ENCODE data around the gene HECTD2. TPM values are rescaled to one million over a fixed set of nuclear protein-coding genes. Genes with fewer than 3 reads are reported as not detected.
A peak's percentile ranks its signal among the peaks of the same experiment; 100 is the strongest.

Gene HECTD2
- total RNA-seq, 1 donor from 2014 or later, result 17.4 TPM

DNA sequence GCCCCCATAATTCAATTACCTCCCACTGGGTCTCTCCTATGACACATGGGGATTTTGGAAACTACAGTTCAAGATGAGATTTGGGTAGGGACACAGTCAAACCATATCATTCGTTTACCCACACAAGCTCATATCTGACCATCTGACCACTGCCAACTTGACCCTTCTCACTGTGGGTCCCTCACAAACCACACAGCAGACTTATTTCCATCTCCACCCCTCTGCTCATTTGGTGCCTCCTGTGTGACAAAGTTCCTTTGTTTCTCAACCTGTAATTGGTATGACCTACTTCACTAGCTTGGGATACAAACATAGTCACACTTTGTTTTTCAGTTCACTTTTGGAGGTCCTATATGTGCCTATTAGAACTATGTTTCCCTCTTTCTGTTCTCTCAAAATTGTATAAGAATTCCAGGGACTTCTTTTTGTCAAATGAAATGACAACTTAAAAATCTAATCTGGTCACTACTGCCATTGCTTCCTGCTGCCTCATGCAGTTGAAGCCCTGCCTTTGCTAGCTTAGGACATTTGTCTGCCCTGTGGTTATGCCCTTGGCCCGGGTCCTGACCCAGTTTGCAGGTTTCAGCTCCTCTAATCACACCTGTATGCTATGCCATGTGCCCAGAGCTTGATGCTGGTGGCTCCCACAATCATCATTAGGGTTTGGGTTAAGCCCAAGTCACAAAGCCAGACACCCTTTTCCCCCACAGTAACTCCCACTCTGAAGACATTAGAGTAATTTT, 152.9 kb downstream of the HECTD2 start:
- Mint-ChIP-seq H3K36me3 (ENCODE audit: low read depth, unreplicated experiment) (peaks cover 8% of the 10 kb centered on the region), H3K4me1 (ENCODE audit: unreplicated experiment) (peaks cover 9% of the 10 kb centered on the region), H3K9me3 (ENCODE audit: unreplicated experiment) (peaks cover 5% of the 10 kb centered on the region), H3K4me3 (ENCODE audit: unreplicated experiment) (peak overlapping the region; percentile 4), H3K27ac (ENCODE audit: unreplicated experiment) (no peak overlapping the region), H3K27me3 (ENCODE audit: unreplicated experiment) (no peaks in the 10 kb centered on the region)
- TF ChIP-seq, protein P1, sequence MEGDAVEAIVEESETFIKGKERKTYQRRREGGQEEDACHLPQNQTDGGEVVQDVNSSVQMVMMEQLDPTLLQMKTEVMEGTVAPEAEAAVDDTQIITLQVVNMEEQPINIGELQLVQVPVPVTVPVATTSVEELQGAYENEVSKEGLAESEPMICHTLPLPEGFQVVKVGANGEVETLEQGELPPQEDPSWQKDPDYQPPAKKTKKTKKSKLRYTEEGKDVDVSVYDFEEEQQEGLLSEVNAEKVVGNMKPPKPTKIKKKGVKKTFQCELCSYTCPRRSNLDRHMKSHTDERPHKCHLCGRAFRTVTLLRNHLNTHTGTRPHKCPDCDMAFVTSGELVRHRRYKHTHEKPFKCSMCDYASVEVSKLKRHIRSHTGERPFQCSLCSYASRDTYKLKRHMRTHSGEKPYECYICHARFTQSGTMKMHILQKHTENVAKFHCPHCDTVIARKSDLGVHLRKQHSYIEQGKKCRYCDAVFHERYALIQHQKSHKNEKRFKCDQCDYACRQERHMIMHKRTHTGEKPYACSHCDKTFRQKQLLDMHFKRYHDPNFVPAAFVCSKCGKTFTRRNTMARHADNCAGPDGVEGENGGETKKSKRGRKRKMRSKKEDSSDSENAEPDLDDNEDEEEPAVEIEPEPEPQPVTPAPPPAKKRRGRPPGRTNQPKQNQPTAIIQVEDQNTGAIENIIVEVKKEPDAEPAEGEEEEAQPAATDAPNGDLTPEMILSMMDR (IDR thresholded peaks at IDR 0.05; ENCODE audit: unreplicated experiment), result no peak
- DNase-seq (ENCODE audit: low spot score), result no peak

DNA sequence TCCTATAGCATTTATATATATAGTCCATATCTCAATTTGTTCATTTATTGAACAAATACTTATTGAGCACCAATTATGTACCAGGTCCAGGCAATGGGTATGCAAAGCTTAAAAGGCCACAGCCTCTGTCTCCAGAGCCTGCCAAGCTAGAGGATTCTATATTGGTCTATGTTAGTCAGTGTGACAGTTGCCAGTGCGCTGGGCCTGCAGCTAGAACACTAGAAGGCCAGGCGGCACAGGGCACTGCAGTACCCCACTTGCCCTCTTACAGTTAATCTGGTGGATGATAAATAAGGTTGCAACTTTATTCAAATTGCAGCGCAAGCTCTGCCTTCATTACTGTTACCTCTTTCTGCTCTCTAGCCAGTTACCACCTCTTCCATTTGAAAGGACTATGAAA, 153.9 kb downstream of the HECTD2 start:
- Mint-ChIP-seq H3K4me1 (ENCODE audit: unreplicated experiment) (peaks cover 9% of the 10 kb centered on the region), H3K4me3 (ENCODE audit: unreplicated experiment) (no peak overlapping the region), H3K9me3 (ENCODE audit: unreplicated experiment) (peaks cover 5% of the 10 kb centered on the region), H3K27me3 (ENCODE audit: unreplicated experiment) (no peaks in the 10 kb centered on the region), H3K36me3 (ENCODE audit: low read depth, unreplicated experiment) (peaks cover 8% of the 10 kb centered on the region), H3K27ac (ENCODE audit: unreplicated experiment) (no peak overlapping the region)
- no peak for DNase-seq (ENCODE audit: low spot score)
- TF ChIP-seq, protein P1 (IDR thresholded peaks at IDR 0.05; ENCODE audit: unreplicated experiment), result no peak

Other genes with a start within 250 kb of the HECTD2 start
- 21.5 TPM for gene PCGF5, start 189.7 kb upstream of the HECTD2 start, total RNA-seq (ENCODE audit: unreplicated experiment)
- 0.31 TPM for gene PPP1R3C, start 222.7 kb downstream of the HECTD2 start, total RNA-seq (ENCODE audit: unreplicated experiment)